B cell (primary cell): ENCODE results near the gene RALGAPA2. TPM values are rescaled to one million over a fixed set of nuclear protein-coding genes. Genes with fewer than 3 reads are reported as not detected.

Experiments used
- ATAC-seq: fragments of 200-7000 bp; cut with Tn5 transposase; one replicate; pipeline ENCODE4 v1.10.0; 2021; ENCODE audit warnings: low read depth, mild to moderate bottlenecking, moderate number of reproducible peaks, moderate library complexity
- CTCF ChIA-PET: fragments of 350-600 bp; sonication (Branson Sonifier 250); formaldehyde crosslinking; loops from one replicate; lab custom pipeline; 2021; ENCODE audit warnings: antibody characterized with exemption, inconsistent platforms; lab: Charles Lee
- POLR2A ChIA-PET: fragments of 350-600 bp; sonication (Branson Sonifier 250); formaldehyde crosslinking; loops from one replicate; lab custom pipeline; 2021; ENCODE audit warnings: antibody characterized with exemption; lab: Charles Lee
- DNase-seq: peaks from one replicate; pipeline ENCODE4 v3.0.0; 2013
- H2AFZ ChIP-seq: 2 replicates; pipeline ENCODE4 v1.6.1; 2012; ENCODE audit warnings: mild to moderate bottlenecking, low read depth, low read length; ENCODE audit not compliant: insufficient read depth, poor library complexity, severe bottlenecking
- H3K27ac ChIP-seq, 2 donors: 1 replicate in 1 of 2; 2 replicates in 1 of 2; pipeline ENCODE4 v1.5.1; 2012 to 2013; ENCODE audit warnings: low read length in 2 of 2, mild to moderate bottlenecking in 2 of 2, moderate library complexity in 1 of 2
- H3K27me3 ChIP-seq, 4 experiments: fragments of 200-600 bp in 1 of 4; sonication (generic) in 1 of 4; replicated peaks in 1 of 4; 1 replicate in 2 of 4; 2 replicates in 2 of 4; pipeline versions ENCODE4 v1.6.1 to v1.7.0; 2013 to 2016; ENCODE audit warnings: low read length in 3 of 4, mild to moderate bottlenecking in 2 of 4, mixed read lengths in 1 of 4, moderate library complexity in 1 of 4; ENCODE audit not compliant: insufficient read depth in 4 of 4, control insufficient read depth in 3 of 4; ENCODE audit errors: control extremely low read depth in 1 of 4
- H3K36me3 ChIP-seq, 2 experiments: replicated peaks in 1 of 2; 1 replicate in 1 of 2; 2 replicates in 1 of 2; pipeline versions ENCODE4 v1.6.1 to v1.7.1; 2013; ENCODE audit warnings: low read length in 1 of 2; ENCODE audit not compliant: insufficient read depth in 2 of 2, control insufficient read depth in 1 of 2; ENCODE audit errors: control extremely low read depth in 1 of 2, extremely low read depth in 1 of 2
- H3K4me1 ChIP-seq, 2 donors: fragments of 200-600 bp in 1 of 2; sonication (generic) in 1 of 2; 1 replicate in 1 of 2; 2 replicates in 1 of 2; pipeline versions ENCODE4 v1.5.1 to v1.6.1; 2013 to 2017; ENCODE audit warnings: low read length in 2 of 2; ENCODE audit not compliant: control insufficient read depth in 2 of 2, insufficient read depth in 2 of 2
- H3K4me2 ChIP-seq: replicated peaks from 2 replicates; pipeline ENCODE3; 2012; ENCODE audit warnings: mild to moderate bottlenecking, low read depth, low read length; ENCODE audit not compliant: poor library complexity, severe bottlenecking
- H3K4me3 ChIP-seq, 5 experiments: fragments of 200-600 bp in 1 of 5; sonication (generic) in 1 of 5; 1 replicate in 3 of 5; 2 replicates in 2 of 5; pipeline versions ENCODE4 v1.5.1 to v1.7.0; 2011 to 2016; ENCODE audit warnings: low read length in 4 of 5, mild to moderate bottlenecking in 4 of 5, low read depth in 2 of 5, control low read depth in 1 of 5, moderate library complexity in 1 of 5; ENCODE audit not compliant: insufficient read depth in 1 of 5; ENCODE audit errors: control extremely low read depth in 1 of 5, extremely low read depth in 1 of 5
- H3K79me2 ChIP-seq: fragments of 200-600 bp; sonication (generic); one replicate; pipeline ENCODE4 v1.6.0; 2016; ENCODE audit warnings: low read length; ENCODE audit not compliant: control insufficient read depth, insufficient read depth
- H3K9ac ChIP-seq: fragments of 200-600 bp; sonication (generic); 2 replicates; pipeline ENCODE4 v1.6.1; 2017; ENCODE audit warnings: mild to moderate bottlenecking, low read length, moderate library complexity
- H3K9me3 ChIP-seq, 3 donors: one replicate each; pipeline versions ENCODE4 v1.6.1 to v1.7.1; 2013; ENCODE audit warnings: low read length in 2 of 3; ENCODE audit not compliant: control insufficient read depth in 2 of 3, insufficient read depth in 1 of 3; ENCODE audit errors: control extremely low read depth in 1 of 3
- H4K20me1 ChIP-seq: 2 replicates; pipeline ENCODE4 v1.6.0; 2012; ENCODE audit warnings: mild to moderate bottlenecking, low read length; ENCODE audit not compliant: insufficient read depth, control insufficient read depth, poor library complexity, severe bottlenecking
- H3K27ac Mint-ChIP-seq: one replicate; pipeline ENCODE4 v1.8.0; 2021; ENCODE audit warnings: mixed read lengths
- H3K27me3 Mint-ChIP-seq: one replicate; pipeline ENCODE4 v1.8.0; 2021; ENCODE audit warnings: mixed read lengths
- H3K4me1 Mint-ChIP-seq: one replicate; pipeline ENCODE4 v1.8.0; 2021; ENCODE audit warnings: mixed read lengths
- H3K4me3 Mint-ChIP-seq: one replicate; pipeline ENCODE4 v1.8.0; 2021; ENCODE audit warnings: mixed read lengths
- H3K9me3 Mint-ChIP-seq: one replicate; pipeline ENCODE4 v1.8.0; 2022; ENCODE audit warnings: mixed read lengths; ENCODE audit not compliant: insufficient read depth
- EZH2 ChIP-seq: IDR thresholded peaks from 2 replicates; pipeline ENCODE4 v1.6.1; 2012; ENCODE audit warnings: borderline replicate concordance, low read depth, mild to moderate bottlenecking, moderate library complexity, low read length; ENCODE audit not compliant: insufficient read depth, poor library complexity, severe bottlenecking
- WGBS: methylation state at CpG from one replicate; pipeline ENCODE4 v1.1.5; 2013; ENCODE audit warnings: missing lambda C conversion rate; ENCODE audit not compliant: insufficient coverage; 5-methylcytosine and 5-hydroxymethylcytosine counted together
- intact Hi-C: fragments of 100-400 bp; cut with micrococcal nuclease; formaldehyde crosslinking; loops from one replicate; pipeline ENCODE4 v1.10.0; 2022
- polyA plus RNA-seq: library from polyadenylated mRNA; depleted of rRNA; stranded (reverse); fragments of >200 nt; gene quantifications from 2 replicates; pipeline ENCODE4 v1.2.3, GENCODE V29; 2012
- total RNA-seq, 2 donors: library from RNA; stranded (reverse); fragments of 120-200 nt in 1 of 2; gene quantifications; 1 replicate in 1 of 2; 2 replicates in 1 of 2; pipeline versions ENCODE4 v1.2.3 to v1.2.4, GENCODE V29; 2013 to 2022
- TF ChIP-seq, protein P1 (sequence below): fragments of 200-600 bp; IDR thresholded peaks from one replicate; pipeline ENCODE4 v1.8.0; 2022; ENCODE audit warnings: antibody characterized with exemption, mild to moderate bottlenecking

RALGAPA2 gene
- total and polyA plus RNA-seq, 2 donors (not counting 1 experiment from before 2014, with no cell fraction given) = 6.4 to 33.1 TPM

DNA sequence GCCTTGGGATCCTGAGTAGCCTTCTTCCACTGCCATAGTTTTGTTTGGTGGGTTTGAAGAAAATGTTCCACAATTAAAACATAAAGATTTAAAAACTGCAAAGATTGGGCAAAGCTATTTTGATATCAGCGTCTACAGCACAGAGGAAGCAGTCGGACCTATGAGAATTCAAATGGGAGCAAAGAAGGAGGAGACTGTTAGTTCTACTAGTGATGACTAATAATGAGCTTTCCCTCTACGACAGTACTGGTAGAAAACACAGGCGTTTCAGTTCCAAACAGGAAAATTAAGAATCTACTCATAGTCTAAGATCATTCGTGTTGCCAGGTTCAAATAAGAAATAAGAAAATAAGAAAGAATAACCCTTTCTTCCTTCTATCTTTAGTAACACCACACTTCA is 223.4 kb downstream of the RALGAPA2 start:
- no peak overlapping the region for H2AFZ ChIP-seq
- H3K4me1 ChIP-seq = peaks cover 0 to 4% of the 10 kb centered on the region in 2 donors
- H3K9me3 ChIP-seq = no peaks in the 10 kb centered on the region
- no peaks in the 10 kb centered on the region for H3K27me3 ChIP-seq
- no peaks in the 10 kb centered on the region for H3K27me3 Mint-ChIP-seq
- H3K4me1 Mint-ChIP-seq = peaks cover 18% of the 10 kb centered on the region
- no CpG with 5 or more reads among the region's 5 CpGs for WGBS
- no peak overlapping the region for H3K9ac ChIP-seq
- CTCF ChIA-PET = interaction anchor here (0.6 kb wide), 1 partner anchor 372 kb away, joined by 3 read pairs; no protein-coding TSS in a partner anchor
- H3K27ac Mint-ChIP-seq = no peak overlapping the region
- TF ChIP-seq, protein P1, sequence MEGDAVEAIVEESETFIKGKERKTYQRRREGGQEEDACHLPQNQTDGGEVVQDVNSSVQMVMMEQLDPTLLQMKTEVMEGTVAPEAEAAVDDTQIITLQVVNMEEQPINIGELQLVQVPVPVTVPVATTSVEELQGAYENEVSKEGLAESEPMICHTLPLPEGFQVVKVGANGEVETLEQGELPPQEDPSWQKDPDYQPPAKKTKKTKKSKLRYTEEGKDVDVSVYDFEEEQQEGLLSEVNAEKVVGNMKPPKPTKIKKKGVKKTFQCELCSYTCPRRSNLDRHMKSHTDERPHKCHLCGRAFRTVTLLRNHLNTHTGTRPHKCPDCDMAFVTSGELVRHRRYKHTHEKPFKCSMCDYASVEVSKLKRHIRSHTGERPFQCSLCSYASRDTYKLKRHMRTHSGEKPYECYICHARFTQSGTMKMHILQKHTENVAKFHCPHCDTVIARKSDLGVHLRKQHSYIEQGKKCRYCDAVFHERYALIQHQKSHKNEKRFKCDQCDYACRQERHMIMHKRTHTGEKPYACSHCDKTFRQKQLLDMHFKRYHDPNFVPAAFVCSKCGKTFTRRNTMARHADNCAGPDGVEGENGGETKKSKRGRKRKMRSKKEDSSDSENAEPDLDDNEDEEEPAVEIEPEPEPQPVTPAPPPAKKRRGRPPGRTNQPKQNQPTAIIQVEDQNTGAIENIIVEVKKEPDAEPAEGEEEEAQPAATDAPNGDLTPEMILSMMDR = no peak
- no peak for TF ChIP-seq EZH2
- no peak overlapping the region for H3K4me3 Mint-ChIP-seq
- H3K4me3 ChIP-seq = no peak overlapping the region
- no peaks in the 10 kb centered on the region for H3K9me3 Mint-ChIP-seq
- POLR2A ChIA-PET = no interaction called here
- no peaks in the 10 kb centered on the region for H3K79me2 ChIP-seq
- DNase-seq = no peak
- no peak for ATAC-seq
- intact Hi-C loops = no loop called here
- no peaks in the 10 kb centered on the region for H4K20me1 ChIP-seq
- H3K27ac ChIP-seq = no peak overlapping the region
- H3K4me2 ChIP-seq = no peak overlapping the region
- H3K36me3 ChIP-seq = peaks cover 3 to 13% of the 10 kb centered on the region in 2 experiments

DNA sequence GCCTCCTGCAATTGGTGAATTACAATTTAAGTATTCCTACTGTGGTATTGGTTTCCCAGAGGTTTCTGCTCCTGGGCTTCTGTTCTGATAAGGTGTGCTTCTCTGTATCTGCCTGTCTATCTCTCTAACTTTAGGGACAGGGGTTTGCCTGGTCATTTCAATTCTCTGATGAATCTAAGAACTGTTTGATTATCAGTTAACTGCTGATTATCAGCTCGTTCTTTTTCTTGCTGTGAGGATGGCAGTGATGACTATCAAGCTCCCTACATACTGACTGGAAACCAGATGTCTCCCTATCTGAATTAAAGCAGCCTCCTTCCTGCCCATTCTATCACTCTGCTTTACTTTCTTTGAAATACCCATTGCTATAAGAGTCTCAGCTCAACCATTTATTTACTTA is 224.1 kb downstream of the RALGAPA2 start:
- H3K27ac Mint-ChIP-seq = no peak overlapping the region
- Histone ChIP-seq H3K9ac (no peak overlapping the region), H3K4me3 (no peak overlapping the region), H3K4me1 (peaks cover 0 to 4% of the 10 kb centered on the region in 2 donors), H3K4me2 (no peak overlapping the region), H2AFZ (no peak overlapping the region), H3K36me3 (peaks cover 3 to 13% of the 10 kb centered on the region in 2 experiments), H3K27me3 (no peaks in the 10 kb centered on the region), H3K27ac (no peak overlapping the region), H4K20me1 (no peaks in the 10 kb centered on the region), H3K9me3 (no peaks in the 10 kb centered on the region), H3K79me2 (no peaks in the 10 kb centered on the region)
- intact Hi-C loops = no loop called here
- ATAC-seq = no peak
- no peak for DNase-seq
- H3K9me3 Mint-ChIP-seq = no peaks in the 10 kb centered on the region
- H3K27me3 Mint-ChIP-seq = no peaks in the 10 kb centered on the region
- TF ChIP-seq EZH2 = no peak
- TF ChIP-seq, protein P1 = no peak
- peaks cover 18% of the 10 kb centered on the region for H3K4me1 Mint-ChIP-seq
- WGBS = no CpG with 5 or more reads among the region's 1 CpG
- CTCF ChIA-PET = no interaction called here
- POLR2A ChIA-PET = no interaction called here
- no peak overlapping the region for H3K4me3 Mint-ChIP-seq
